WTC11 (cell line): ENCODE data around the gene SLC23A2. TPM values are rescaled to one million over a fixed set of nuclear protein-coding genes. Genes with fewer than 3 reads are reported as not detected.

Experiments used
- ATAC-seq: fragments of 200-7000 bp; cut with Tn5 transposase; 2 replicates; pipeline ENCODE4 v1.10.0; 2021; ENCODE audit warnings: mild to moderate bottlenecking, moderate library complexity
- CTCF ChIA-PET: fragments of 300-600 bp; sonication (Branson Sonifier 250); formaldehyde crosslinking; loops from one replicate; lab custom pipeline; 2021; ENCODE audit warnings: antibody characterized with exemption; lab: Charles Lee
- POLR2A ChIA-PET: fragments of 350-600 bp; sonication (Branson Sonifier 250); formaldehyde crosslinking; loops from one replicate; lab custom pipeline; 2021; ENCODE audit warnings: antibody characterized with exemption; lab: Charles Lee
- DNase-seq: peaks from one replicate; pipeline ENCODE4 v3.0.0; 2021; ENCODE audit warnings: low spot score
- H3K27ac Mint-ChIP-seq: 2 replicates; pipeline ENCODE4 v1.8.0; 2021; ENCODE audit warnings: mixed read lengths
- H3K27me3 Mint-ChIP-seq: 2 replicates; pipeline ENCODE4 v1.8.0; 2021; ENCODE audit warnings: low read depth, mild to moderate bottlenecking, moderate library complexity, mixed read lengths
- H3K36me3 Mint-ChIP-seq: 2 replicates; pipeline ENCODE4 v1.8.0; 2021; ENCODE audit warnings: mixed read lengths
- H3K4me1 Mint-ChIP-seq: 2 replicates; pipeline ENCODE4 v1.8.0; 2022; ENCODE audit warnings: mixed read lengths
- H3K4me3 Mint-ChIP-seq: 2 replicates; pipeline ENCODE4 v1.8.0; 2021; ENCODE audit warnings: mild to moderate bottlenecking, moderate library complexity, mixed read lengths
- H3K9me3 Mint-ChIP-seq: 2 replicates; pipeline ENCODE4 v1.8.0; 2021; ENCODE audit warnings: mixed read lengths
- FOXK1 ChIP-seq: sonication (generic); formaldehyde crosslinking; IDR thresholded peaks from 2 replicates; pipeline ENCODE4 v1.8.0; 2022; ENCODE audit warnings: mild to moderate bottlenecking, moderate library complexity, missing genetic modification reagents
- FOXP4 ChIP-seq: sonication (generic); formaldehyde crosslinking; IDR thresholded peaks from 2 replicates; pipeline ENCODE4 v1.8.0; 2022; ENCODE audit warnings: mild to moderate bottlenecking, missing genetic modification reagents
- GTF2I ChIP-seq: fragments of 250-450 bp; sonication (Bioruptor Pico); conservative IDR thresholded peaks from 2 replicates; pipeline ENCODE4 v1.4.0; 2021; ENCODE audit warnings: mild to moderate bottlenecking
- HMGA2 ChIP-seq: fragments of 250-450 bp; sonication (Bioruptor Pico); IDR thresholded peaks from 2 replicates; pipeline ENCODE4 v1.4.0; 2021; ENCODE audit warnings: mild to moderate bottlenecking, moderate library complexity
- KAT7 ChIP-seq: sonication (generic); formaldehyde crosslinking; IDR thresholded peaks from 2 replicates; pipeline ENCODE4 v1.8.1; 2023; ENCODE audit warnings: missing genetic modification reagents, mild to moderate bottlenecking, borderline replicate concordance
- NFYB ChIP-seq: sonication (generic); formaldehyde crosslinking; conservative IDR thresholded peaks from 2 replicates; pipeline ENCODE4 v1.8.0; 2022; ENCODE audit warnings: low read depth, missing genetic modification reagents
- NR1H2 ChIP-seq: sonication (generic); formaldehyde crosslinking; IDR thresholded peaks from 2 replicates; pipeline ENCODE4 v1.9.0; 2021; ENCODE audit warnings: mild to moderate bottlenecking, moderate library complexity, missing genetic modification reagents
- TEAD1 ChIP-seq: sonication (generic); formaldehyde crosslinking; IDR thresholded peaks from 2 replicates; pipeline ENCODE4 v1.8.0; 2022; ENCODE audit warnings: mild to moderate bottlenecking, missing genetic modification reagents
- TEAD4 ChIP-seq: sonication (generic); formaldehyde crosslinking; IDR thresholded peaks from 2 replicates; pipeline ENCODE4 v1.8.0; 2022; ENCODE audit warnings: mild to moderate bottlenecking, missing genetic modification reagents
- USF2 ChIP-seq: sonication (generic); formaldehyde crosslinking; IDR thresholded peaks from 2 replicates; pipeline ENCODE4 v1.8.1; 2023; ENCODE audit warnings: mild to moderate bottlenecking, missing genetic modification reagents, moderate library complexity
- ZNF532 ChIP-seq: fragments of 250-450 bp; sonication (Bioruptor Pico); IDR thresholded peaks from 2 replicates; pipeline ENCODE4 v1.9.0; 2021; ENCODE audit warnings: mild to moderate bottlenecking, borderline replicate concordance
- total RNA-seq: library from RNA; stranded (reverse); gene quantifications from 3 replicates; pipeline ENCODE4 v1.2.3, GENCODE V29; 2021
- TF ChIP-seq, protein P1 (sequence below): sonication (generic); formaldehyde crosslinking; IDR thresholded peaks from 2 replicates; pipeline ENCODE4 v1.8.0; 2022; ENCODE audit warnings: mild to moderate bottlenecking, missing genetic modification reagents

SLC23A2 gene
- total RNA-seq, 1 experiment from 2014 or later = 14.5 TPM

DNA sequence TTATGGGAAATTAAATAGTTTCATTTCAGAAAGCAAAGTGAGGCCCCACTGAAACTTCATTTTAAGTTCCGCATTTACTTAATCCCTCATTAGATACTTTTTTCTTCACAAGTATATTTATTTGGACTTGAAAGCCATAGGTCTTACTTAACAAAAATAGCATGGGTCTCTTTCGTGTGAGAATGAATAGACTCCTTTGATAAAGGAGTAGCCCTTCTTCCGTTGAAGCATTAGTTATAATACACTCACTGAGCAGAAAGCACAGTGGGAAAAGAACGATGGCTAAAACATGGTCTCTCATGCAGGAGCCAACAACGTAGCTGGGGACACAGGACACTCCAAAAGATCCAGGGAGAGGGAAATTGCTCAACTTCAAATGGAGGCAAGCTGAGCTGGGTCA is 130.4 kb downstream of the SLC23A2 start (continued):
- TF ChIP-seq, protein P1, sequence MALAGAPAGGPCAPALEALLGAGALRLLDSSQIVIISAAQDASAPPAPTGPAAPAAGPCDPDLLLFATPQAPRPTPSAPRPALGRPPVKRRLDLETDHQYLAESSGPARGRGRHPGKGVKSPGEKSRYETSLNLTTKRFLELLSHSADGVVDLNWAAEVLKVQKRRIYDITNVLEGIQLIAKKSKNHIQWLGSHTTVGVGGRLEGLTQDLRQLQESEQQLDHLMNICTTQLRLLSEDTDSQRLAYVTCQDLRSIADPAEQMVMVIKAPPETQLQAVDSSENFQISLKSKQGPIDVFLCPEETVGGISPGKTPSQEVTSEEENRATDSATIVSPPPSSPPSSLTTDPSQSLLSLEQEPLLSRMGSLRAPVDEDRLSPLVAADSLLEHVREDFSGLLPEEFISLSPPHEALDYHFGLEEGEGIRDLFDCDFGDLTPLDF (CRISPR knock-in tag) = no peak
- no peak for TF ChIP-seq FOXK1 (CRISPR knock-in tag)

GRCh38 chr20:4869290-4870193 is 131.8 kb downstream of the SLC23A2 start:
- TF ChIP-seq ZNF532 (CRISPR knock-in tag) (no peak), FOXP4 (CRISPR knock-in tag) (no peak), NFYB (no peak), NR1H2 (no peak), KAT7 (CRISPR knock-in tag) (no peak), HMGA2 (CRISPR knock-in tag) (no peak), TEAD1 (CRISPR knock-in tag) (no peak), TEAD4 (CRISPR knock-in tag) (no peak)
- TF ChIP-seq, all 79 proteins: peak for 0
- Mint-ChIP-seq H3K27me3 (no peaks in the 10 kb centered on the region), H3K4me1 (0 out of 2 replicates have a peak, but pooled peaks cover 3% of the 10 kb centered on the region), H3K4me3 (no peak overlapping the region), H3K36me3 (peaks cover 8% of the 10 kb centered on the region; the same call in 1 of the 2 replicates), H3K9me3 (no peaks in the 10 kb centered on the region), H3K27ac (no peak overlapping the region)
- ChIA-PET POLR2A (no interaction called here), CTCF (interaction anchor here (1.1 kb wide), 1 partner anchor 89 kb away, joined by 3 read pairs; no protein-coding TSS in a partner anchor)
- ATAC-seq = no peak
- no peak for DNase-seq

DNA sequence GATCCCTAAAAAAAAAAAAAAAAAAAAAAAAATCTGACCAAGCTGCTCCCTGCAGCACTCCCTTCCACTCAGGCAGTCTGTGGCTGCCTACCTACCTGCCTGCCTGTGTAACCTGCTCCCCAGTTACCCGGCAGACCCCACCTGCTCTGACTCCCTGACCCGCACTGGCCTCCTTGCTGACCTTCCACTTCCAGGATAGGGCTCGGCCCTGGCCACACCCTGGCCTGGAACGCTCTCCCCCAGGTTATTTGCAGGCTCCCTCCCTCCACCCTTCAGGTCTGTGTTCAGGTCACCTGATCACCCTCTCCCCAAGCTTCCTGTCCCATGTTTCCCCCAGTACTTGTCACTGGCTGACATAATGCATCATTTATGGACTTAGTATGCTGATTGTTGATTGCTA is 134.3 kb downstream of the SLC23A2 start:
- peak overlapping the region; percentile 6; the same call in 1 of the 2 replicates for H3K27ac Mint-ChIP-seq
- ATAC-seq = no peak
- no peak for DNase-seq
- no peak overlapping the region for H3K4me3 Mint-ChIP-seq
- H3K27me3 Mint-ChIP-seq = no peaks in the 10 kb centered on the region
- POLR2A ChIA-PET = no interaction called here
- H3K9me3 Mint-ChIP-seq = no peaks in the 10 kb centered on the region
- 0 out of 2 replicates have a peak, but pooled peaks cover 3% of the 10 kb centered on the region for H3K4me1 Mint-ChIP-seq
- H3K36me3 Mint-ChIP-seq = peaks cover 4% of the 10 kb centered on the region; the same call in 1 of the 2 replicates
- TF ChIP-seq GTF2I (CRISPR knock-in tag) (no peak), USF2 (CRISPR knock-in tag) (0 out of 2 replicates have a peak, but pooled peaks have one; percentile 17)
- TF ChIP-seq, all 79 proteins: peak for 1
- CTCF ChIA-PET = no interaction called here
